GM23338 (cell line): ENCODE results near the gene PROP1. TPM values are rescaled to one million over a fixed set of nuclear protein-coding genes. Genes with fewer than 3 reads are reported as not detected.

Source experiments
- ATAC-seq: fragments of 200-7000 bp; cut with Tn5 transposase; 3 replicates; pipeline ENCODE4 v1.9.1; 2020
- DNase-seq: peaks from one replicate; pipeline ENCODE4 v3.0.0-alpha.2; 2015; ENCODE audit warnings: low spot score
- H2AFZ ChIP-seq: fragments of 200-600 bp; sonication (generic); 2 replicates; pipeline ENCODE4 v1.8.0; 2016; ENCODE audit warnings: antibody characterized with exemption, mild to moderate bottlenecking, moderate library complexity
- H3F3A ChIP-seq: fragments of 200-600 bp; sonication (generic); replicated peaks from 2 replicates; pipeline ENCODE4 v1.8.0; 2017; ENCODE audit warnings: antibody characterized with exemption, mixed run types, low read depth
- H3K27ac ChIP-seq: fragments of 200-600 bp; sonication (generic); 2 replicates; pipeline ENCODE4 v1.6.1; 2016; ENCODE audit warnings: low read depth
- H3K27me3 ChIP-seq: fragments of 200-600 bp; sonication (generic); 2 replicates; pipeline ENCODE4 v1.8.0; 2016; ENCODE audit warnings: mild to moderate bottlenecking, mixed run types, moderate library complexity; ENCODE audit not compliant: insufficient read depth
- H3K36me3 ChIP-seq: fragments of 200-600 bp; sonication (generic); 2 replicates; pipeline ENCODE4 v1.8.0; 2016; ENCODE audit warnings: mild to moderate bottlenecking; ENCODE audit not compliant: insufficient read depth
- H3K4me1 ChIP-seq: fragments of 200-600 bp; sonication (generic); 2 replicates; pipeline ENCODE4 v1.8.0; 2016; ENCODE audit warnings: mild to moderate bottlenecking, moderate library complexity; ENCODE audit not compliant: insufficient read depth
- H3K4me2 ChIP-seq: fragments of 200-600 bp; sonication (generic); 2 replicates; pipeline ENCODE4 v1.7.1; 2017; ENCODE audit warnings: mixed run types
- H3K4me3 ChIP-seq: fragments of 200-600 bp; sonication (generic); 2 replicates; pipeline ENCODE4 v1.6.1; 2016; ENCODE audit warnings: mixed run types
- H3K79me2 ChIP-seq: fragments of 200-600 bp; sonication (generic); replicated peaks from 2 replicates; pipeline ENCODE4 v1.8.0; 2017; ENCODE audit warnings: mild to moderate bottlenecking; ENCODE audit not compliant: insufficient read depth
- H3K9me2 ChIP-seq: fragments of 200-600 bp; sonication (generic); 2 replicates; pipeline ENCODE4 v1.8.0; 2017; ENCODE audit not compliant: insufficient read depth
- H4K20me1 ChIP-seq: fragments of 200-600 bp; sonication (generic); replicated peaks from 2 replicates; pipeline ENCODE4 v1.8.0; 2017; ENCODE audit warnings: mild to moderate bottlenecking; ENCODE audit not compliant: insufficient read depth
- H3K27ac Mint-ChIP-seq: 2 replicates; pipeline ENCODE4 v1.8.0; 2020; ENCODE audit warnings: inconsistent platforms, mild to moderate bottlenecking, moderate library complexity, mixed read lengths
- H3K27me3 Mint-ChIP-seq: 3 replicates; pipeline ENCODE4 v1.8.0; 2022; ENCODE audit warnings: low read depth, mild to moderate bottlenecking, moderate library complexity, mixed read lengths, inconsistent platforms; ENCODE audit not compliant: insufficient read depth, poor library complexity
- H3K36me3 Mint-ChIP-seq: 3 replicates; pipeline ENCODE4 v1.8.0; 2021; ENCODE audit warnings: low read depth, mild to moderate bottlenecking, inconsistent platforms, moderate library complexity, mixed read lengths
- H3K4me1 Mint-ChIP-seq: 3 replicates; pipeline ENCODE4 v1.8.0; 2020; ENCODE audit warnings: mild to moderate bottlenecking, inconsistent platforms, mixed read lengths
- H3K4me3 Mint-ChIP-seq: 3 replicates; pipeline ENCODE4 v1.8.0; 2021; ENCODE audit warnings: moderate library complexity, mild to moderate bottlenecking, inconsistent platforms, mixed read lengths
- H3K9me3 Mint-ChIP-seq: 3 replicates; pipeline ENCODE4 v1.8.0; 2020; ENCODE audit warnings: moderate library complexity, mild to moderate bottlenecking, inconsistent platforms, mixed read lengths
- CREB1 ChIP-seq: fragments of 250-450 bp; sonication (Bioruptor Pico); IDR thresholded peaks from 2 replicates; pipeline ENCODE4 v1.5.0; 2020; ENCODE audit warnings: low read depth, mild to moderate bottlenecking, moderate library complexity
- EZH2 ChIP-seq: fragments of 200-600 bp; sonication (generic); IDR thresholded peaks from one replicate; pipeline ENCODE4 v1.8.0; 2017; ENCODE audit warnings: antibody characterized with exemption, mild to moderate bottlenecking, low read depth; ENCODE audit not compliant: unreplicated experiment
- EZH2phosphoT487 ChIP-seq: fragments of 200-600 bp; sonication (generic); IDR thresholded peaks from one replicate; pipeline ENCODE4 v1.8.1; 2018; ENCODE audit warnings: antibody characterized with exemption; ENCODE audit not compliant: unreplicated experiment
- JUNB ChIP-seq: IDR thresholded peaks from one replicate; pipeline ENCODE4 v1.6.1; 2016; ENCODE audit warnings: antibody characterized with exemption; ENCODE audit not compliant: unreplicated experiment
- NANOG ChIP-seq: IDR thresholded peaks from 2 replicates; pipeline ENCODE4 v1.6.1; 2016; ENCODE audit warnings: antibody characterized with exemption, borderline replicate concordance
- POLR2AphosphoS5 ChIP-seq: IDR thresholded peaks from 2 replicates; pipeline ENCODE4 v1.6.1; 2016; ENCODE audit warnings: antibody characterized with exemption, low read depth
- STAT1 ChIP-seq: IDR thresholded peaks from one replicate; pipeline ENCODE4 v1.6.1; 2016; ENCODE audit warnings: antibody characterized with exemption; ENCODE audit not compliant: unreplicated experiment
- ZNF114 ChIP-seq: fragments of 250-450 bp; sonication (Bioruptor Pico); IDR thresholded peaks from 2 replicates; pipeline ENCODE4 v1.5.0; 2020; ENCODE audit warnings: mild to moderate bottlenecking, moderate library complexity
- ZNF331 ChIP-seq: fragments of 250-450 bp; sonication (Bioruptor Pico); IDR thresholded peaks from 2 replicates; pipeline ENCODE4 v1.5.0; 2020; ENCODE audit warnings: low read depth, mild to moderate bottlenecking, moderate library complexity
- polyA plus RNA-seq: library from polyadenylated mRNA; unstranded; fragments of >200 nt; fragmentation: Nextera tagmentation; extraction: Ambion mirVana; gene quantifications from 2 replicates; pipeline ENCODE4 v1.2.1, GENCODE V29; 2016
- total RNA-seq: library from RNA; depleted of rRNA; stranded (reverse); fragments of >200 nt; shearing (Covaris generic); gene quantifications from 2 replicates; pipeline ENCODE4 v1.2.3, GENCODE V29; 2014
- TF ChIP-seq, protein P1 (sequence below): IDR thresholded peaks from 2 replicates; pipeline ENCODE4 v1.6.1; 2016; ENCODE audit warnings: antibody characterized with exemption
- TF ChIP-seq, protein P2 (sequence below), 2 experiments: fragments of 200-600 bp in 1 of 2; sonication (generic) in 1 of 2; conservative IDR thresholded peaks; 2 replicates each; pipeline versions ENCODE4 v1.5.1 to v1.6.1; 2016 to 2017; ENCODE audit warnings: antibody characterized with exemption in 2 of 2, low read depth in 2 of 2, mild to moderate bottlenecking in 2 of 2, moderate library complexity in 1 of 2
- TF ChIP-seq, protein P3 (sequence below): IDR thresholded peaks from one replicate; pipeline ENCODE4 v1.6.1; 2018; ENCODE audit warnings: antibody characterized with exemption; ENCODE audit not compliant: unreplicated experiment
- TF ChIP-seq, protein P4 (sequence below): fragments of 250-450 bp; sonication (Bioruptor Pico); IDR thresholded peaks from 2 replicates; pipeline ENCODE4 v1.5.0; 2020; ENCODE audit warnings: mild to moderate bottlenecking, moderate library complexity

PROP1 gene
- total and polyA plus RNA-seq, 2 experiments from 2014 or later = not detected

DNA sequence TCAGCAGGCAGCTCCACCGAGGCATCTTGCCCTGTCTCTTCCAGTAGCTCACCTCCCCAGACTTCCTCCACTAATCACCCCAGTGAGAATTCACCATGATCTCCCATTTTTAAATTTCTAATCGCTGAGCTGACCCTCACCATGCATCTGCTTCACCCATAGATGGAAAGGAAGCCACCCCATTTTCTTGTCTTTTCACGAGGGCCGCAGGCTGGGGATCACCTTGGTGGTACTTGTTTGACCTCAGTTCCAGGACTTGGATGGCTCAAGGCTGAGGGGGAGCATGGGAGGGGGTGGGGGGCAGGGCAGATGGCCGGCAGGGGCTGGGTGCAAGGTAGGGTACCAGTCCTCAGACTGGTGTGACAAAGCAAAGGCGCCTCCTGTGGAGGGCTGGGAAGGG is 3.6 kb downstream of the PROP1 start:
- Histone ChIP-seq H3K27ac (no peak overlapping the region), H3K9me2 (no peaks in the 10 kb centered on the region), H3K27me3 (no peaks in the 10 kb centered on the region), H4K20me1 (no peaks in the 10 kb centered on the region), H3K4me3 (no peak overlapping the region), H2AFZ (no peak overlapping the region), H3K79me2 (no peaks in the 10 kb centered on the region), H3K4me1 (peaks cover 6% of the 10 kb centered on the region; the same call in 1 of the 2 replicates), H3F3A (no peaks in the 10 kb centered on the region), H3K36me3 (no peaks in the 10 kb centered on the region), H3K4me2 (no peak overlapping the region)
- Mint-ChIP-seq H3K4me3 (no peak overlapping the region), H3K4me1 (peaks cover 16% of the 10 kb centered on the region), H3K27me3 (peaks cover 12% of the 10 kb centered on the region), H3K36me3 (no peaks in the 10 kb centered on the region), H3K9me3 (no peaks in the 10 kb centered on the region), H3K27ac (no peak overlapping the region)
- DNase-seq = no peak
- ATAC-seq = no peak
- TF ChIP-seq, protein P1, sequence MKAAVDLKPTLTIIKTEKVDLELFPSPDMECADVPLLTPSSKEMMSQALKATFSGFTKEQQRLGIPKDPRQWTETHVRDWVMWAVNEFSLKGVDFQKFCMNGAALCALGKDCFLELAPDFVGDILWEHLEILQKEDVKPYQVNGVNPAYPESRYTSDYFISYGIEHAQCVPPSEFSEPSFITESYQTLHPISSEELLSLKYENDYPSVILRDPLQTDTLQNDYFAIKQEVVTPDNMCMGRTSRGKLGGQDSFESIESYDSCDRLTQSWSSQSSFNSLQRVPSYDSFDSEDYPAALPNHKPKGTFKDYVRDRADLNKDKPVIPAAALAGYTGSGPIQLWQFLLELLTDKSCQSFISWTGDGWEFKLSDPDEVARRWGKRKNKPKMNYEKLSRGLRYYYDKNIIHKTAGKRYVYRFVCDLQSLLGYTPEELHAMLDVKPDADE = no peak
- TF ChIP-seq, protein P2, sequence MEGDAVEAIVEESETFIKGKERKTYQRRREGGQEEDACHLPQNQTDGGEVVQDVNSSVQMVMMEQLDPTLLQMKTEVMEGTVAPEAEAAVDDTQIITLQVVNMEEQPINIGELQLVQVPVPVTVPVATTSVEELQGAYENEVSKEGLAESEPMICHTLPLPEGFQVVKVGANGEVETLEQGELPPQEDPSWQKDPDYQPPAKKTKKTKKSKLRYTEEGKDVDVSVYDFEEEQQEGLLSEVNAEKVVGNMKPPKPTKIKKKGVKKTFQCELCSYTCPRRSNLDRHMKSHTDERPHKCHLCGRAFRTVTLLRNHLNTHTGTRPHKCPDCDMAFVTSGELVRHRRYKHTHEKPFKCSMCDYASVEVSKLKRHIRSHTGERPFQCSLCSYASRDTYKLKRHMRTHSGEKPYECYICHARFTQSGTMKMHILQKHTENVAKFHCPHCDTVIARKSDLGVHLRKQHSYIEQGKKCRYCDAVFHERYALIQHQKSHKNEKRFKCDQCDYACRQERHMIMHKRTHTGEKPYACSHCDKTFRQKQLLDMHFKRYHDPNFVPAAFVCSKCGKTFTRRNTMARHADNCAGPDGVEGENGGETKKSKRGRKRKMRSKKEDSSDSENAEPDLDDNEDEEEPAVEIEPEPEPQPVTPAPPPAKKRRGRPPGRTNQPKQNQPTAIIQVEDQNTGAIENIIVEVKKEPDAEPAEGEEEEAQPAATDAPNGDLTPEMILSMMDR (conservative IDR thresholded peaks at IDR 0.05; ENCODE audit: low read depth in 2 of 2) = no peak
- TF ChIP-seq EZH2phosphoT487 (no peak), POLR2AphosphoS5 (no peak), JUNB (no peak), STAT1 (no peak), CREB1 (CRISPR knock-in tag) (no peak), ZNF331 (CRISPR knock-in tag) (no peak), ZNF114 (CRISPR knock-in tag) (no peak), NANOG (no peak), EZH2 (no peak)
- TF ChIP-seq, protein P3, sequence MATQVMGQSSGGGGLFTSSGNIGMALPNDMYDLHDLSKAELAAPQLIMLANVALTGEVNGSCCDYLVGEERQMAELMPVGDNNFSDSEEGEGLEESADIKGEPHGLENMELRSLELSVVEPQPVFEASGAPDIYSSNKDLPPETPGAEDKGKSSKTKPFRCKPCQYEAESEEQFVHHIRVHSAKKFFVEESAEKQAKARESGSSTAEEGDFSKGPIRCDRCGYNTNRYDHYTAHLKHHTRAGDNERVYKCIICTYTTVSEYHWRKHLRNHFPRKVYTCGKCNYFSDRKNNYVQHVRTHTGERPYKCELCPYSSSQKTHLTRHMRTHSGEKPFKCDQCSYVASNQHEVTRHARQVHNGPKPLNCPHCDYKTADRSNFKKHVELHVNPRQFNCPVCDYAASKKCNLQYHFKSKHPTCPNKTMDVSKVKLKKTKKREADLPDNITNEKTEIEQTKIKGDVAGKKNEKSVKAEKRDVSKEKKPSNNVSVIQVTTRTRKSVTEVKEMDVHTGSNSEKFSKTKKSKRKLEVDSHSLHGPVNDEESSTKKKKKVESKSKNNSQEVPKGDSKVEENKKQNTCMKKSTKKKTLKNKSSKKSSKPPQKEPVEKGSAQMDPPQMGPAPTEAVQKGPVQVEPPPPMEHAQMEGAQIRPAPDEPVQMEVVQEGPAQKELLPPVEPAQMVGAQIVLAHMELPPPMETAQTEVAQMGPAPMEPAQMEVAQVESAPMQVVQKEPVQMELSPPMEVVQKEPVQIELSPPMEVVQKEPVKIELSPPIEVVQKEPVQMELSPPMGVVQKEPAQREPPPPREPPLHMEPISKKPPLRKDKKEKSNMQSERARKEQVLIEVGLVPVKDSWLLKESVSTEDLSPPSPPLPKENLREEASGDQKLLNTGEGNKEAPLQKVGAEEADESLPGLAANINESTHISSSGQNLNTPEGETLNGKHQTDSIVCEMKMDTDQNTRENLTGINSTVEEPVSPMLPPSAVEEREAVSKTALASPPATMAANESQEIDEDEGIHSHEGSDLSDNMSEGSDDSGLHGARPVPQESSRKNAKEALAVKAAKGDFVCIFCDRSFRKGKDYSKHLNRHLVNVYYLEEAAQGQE = no peak
- TF ChIP-seq, protein P4, sequence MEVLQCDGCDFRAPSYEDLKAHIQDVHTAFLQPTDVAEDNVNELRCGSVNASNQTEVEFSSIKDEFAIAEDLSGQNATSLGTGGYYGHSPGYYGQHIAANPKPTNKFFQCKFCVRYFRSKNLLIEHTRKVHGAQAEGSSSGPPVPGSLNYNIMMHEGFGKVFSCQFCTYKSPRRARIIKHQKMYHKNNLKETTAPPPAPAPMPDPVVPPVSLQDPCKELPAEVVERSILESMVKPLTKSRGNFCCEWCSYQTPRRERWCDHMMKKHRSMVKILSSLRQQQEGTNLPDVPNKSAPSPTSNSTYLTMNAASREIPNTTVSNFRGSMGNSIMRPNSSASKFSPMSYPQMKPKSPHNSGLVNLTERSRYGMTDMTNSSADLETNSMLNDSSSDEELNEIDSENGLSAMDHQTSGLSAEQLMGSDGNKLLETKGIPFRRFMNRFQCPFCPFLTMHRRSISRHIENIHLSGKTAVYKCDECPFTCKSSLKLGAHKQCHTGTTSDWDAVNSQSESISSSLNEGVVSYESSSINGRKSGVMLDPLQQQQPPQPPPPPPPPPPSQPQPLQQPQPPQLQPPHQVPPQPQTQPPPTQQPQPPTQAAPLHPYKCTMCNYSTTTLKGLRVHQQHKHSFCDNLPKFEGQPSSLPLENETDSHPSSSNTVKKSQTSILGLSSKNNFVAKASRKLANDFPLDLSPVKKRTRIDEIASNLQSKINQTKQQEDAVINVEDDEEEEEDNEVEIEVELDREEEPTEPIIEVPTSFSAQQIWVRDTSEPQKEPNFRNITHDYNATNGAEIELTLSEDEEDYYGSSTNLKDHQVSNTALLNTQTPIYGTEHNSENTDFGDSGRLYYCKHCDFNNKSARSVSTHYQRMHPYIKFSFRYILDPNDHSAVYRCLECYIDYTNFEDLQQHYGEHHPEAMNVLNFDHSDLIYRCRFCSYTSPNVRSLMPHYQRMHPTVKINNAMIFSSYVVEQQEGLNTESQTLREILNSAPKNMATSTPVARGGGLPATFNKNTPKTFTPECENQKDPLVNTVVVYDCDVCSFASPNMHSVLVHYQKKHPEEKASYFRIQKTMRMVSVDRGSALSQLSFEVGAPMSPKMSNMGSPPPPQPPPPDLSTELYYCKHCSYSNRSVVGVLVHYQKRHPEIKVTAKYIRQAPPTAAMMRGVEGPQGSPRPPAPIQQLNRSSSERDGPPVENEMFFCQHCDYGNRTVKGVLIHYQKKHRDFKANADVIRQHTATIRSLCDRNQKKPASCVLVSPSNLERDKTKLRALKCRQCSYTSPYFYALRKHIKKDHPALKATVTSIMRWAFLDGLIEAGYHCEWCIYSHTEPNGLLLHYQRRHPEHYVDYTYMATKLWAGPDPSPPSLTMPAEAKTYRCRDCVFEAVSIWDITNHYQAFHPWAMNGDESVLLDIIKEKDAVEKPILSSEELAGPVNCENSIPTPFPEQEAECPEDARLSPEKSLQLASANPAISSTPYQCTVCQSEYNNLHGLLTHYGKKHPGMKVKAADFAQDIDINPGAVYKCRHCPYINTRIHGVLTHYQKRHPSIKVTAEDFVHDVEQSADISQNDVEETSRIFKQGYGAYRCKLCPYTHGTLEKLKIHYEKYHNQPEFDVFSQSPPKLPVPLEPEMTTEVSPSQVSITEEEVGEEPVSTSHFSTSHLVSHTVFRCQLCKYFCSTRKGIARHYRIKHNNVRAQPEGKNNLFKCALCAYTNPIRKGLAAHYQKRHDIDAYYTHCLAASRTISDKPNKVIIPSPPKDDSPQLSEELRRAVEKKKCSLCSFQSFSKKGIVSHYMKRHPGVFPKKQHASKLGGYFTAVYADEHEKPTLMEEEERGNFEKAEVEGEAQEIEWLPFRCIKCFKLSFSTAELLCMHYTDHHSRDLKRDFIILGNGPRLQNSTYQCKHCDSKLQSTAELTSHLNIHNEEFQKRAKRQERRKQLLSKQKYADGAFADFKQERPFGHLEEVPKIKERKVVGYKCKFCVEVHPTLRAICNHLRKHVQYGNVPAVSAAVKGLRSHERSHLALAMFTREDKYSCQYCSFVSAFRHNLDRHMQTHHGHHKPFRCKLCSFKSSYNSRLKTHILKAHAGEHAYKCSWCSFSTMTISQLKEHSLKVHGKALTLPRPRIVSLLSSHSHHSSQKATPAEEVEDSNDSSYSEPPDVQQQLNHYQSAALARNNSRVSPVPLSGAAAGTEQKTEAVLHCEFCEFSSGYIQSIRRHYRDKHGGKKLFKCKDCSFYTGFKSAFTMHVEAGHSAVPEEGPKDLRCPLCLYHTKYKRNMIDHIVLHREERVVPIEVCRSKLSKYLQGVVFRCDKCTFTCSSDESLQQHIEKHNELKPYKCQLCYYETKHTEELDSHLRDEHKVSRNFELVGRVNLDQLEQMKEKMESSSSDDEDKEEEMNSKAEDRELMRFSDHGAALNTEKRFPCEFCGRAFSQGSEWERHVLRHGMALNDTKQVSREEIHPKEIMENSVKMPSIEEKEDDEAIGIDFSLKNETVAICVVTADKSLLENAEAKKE (CRISPR knock-in tag) = no peak
